K562 treated with DMSO at 1 percent for 4 hours (cell line): ENCODE measurements around the gene AGBL1. TPM values are rescaled to one million over a fixed set of nuclear protein-coding genes. Genes with fewer than 3 reads are reported as not detected.

Experiments
- total RNA-seq: library from RNA; unstranded; fragments of 300-600 nt; gene quantifications from 2 replicates; pipeline ENCODE4 v1.2.3, GENCODE V29; 2022; ENCODE audit not compliant: insufficient read depth

AGBL1 gene
- not detected in 2 replicates for total RNA-seq

GRCh38 chr15:86079508-86080266 lies at the start of gene AGBL1:
Gene AGBL1, plus strand, starts transcription at chr15:86079871.

